H1 (cell line): ENCODE measurements around the gene CUEDC2. TPM values are rescaled to one million over a fixed set of nuclear protein-coding genes. Genes with fewer than 3 reads are reported as not detected.

Experiments
- CTCF ChIA-PET: fragments of 300-600 bp; sonication (Branson Sonifier 250); formaldehyde crosslinking; loops from one replicate; lab custom pipeline; 2021; ENCODE audit not compliant: partially characterized antibody; lab: Charles Lee
- POLR2A ChIA-PET: fragments of 300-600 bp; sonication (Branson Sonifier 250); formaldehyde crosslinking; loops from one replicate; lab custom pipeline; 2021; ENCODE audit warnings: inconsistent platforms; ENCODE audit not compliant: partially characterized antibody; lab: Charles Lee
- DNase-seq, 2 experiments: peaks; one replicate each; pipeline versions ENCODE4 v3.0.0 to v3.0.0-alpha.2; 2010 to 2022; ENCODE audit warnings: low spot score in 2 of 2, low read depth in 1 of 2, mixed read lengths in 1 of 2
- FAIRE-seq: peaks from 2 replicates; lab custom pipeline; 2011; peaks lifted over from hg19 to GRCh38; lab: Jason Lieb, UNC
- H2AFZ ChIP-seq: 2 replicates; pipeline ENCODE4 v1.8.1; 2012; ENCODE audit warnings: low read length, inconsistent platforms
- H2AK5ac ChIP-seq: 2 replicates; pipeline ENCODE4 v1.6.1; 2013; ENCODE audit warnings: low read depth, low read length
- H2BK120ac ChIP-seq: replicated peaks from 2 replicates; pipeline ENCODE3; 2013; ENCODE audit warnings: low read depth, low read length, inconsistent platforms
- H2BK12ac ChIP-seq: 2 replicates; pipeline ENCODE4 v1.6.1; 2013; ENCODE audit warnings: low read depth, low read length
- H2BK15ac ChIP-seq: 2 replicates; pipeline ENCODE4 v1.6.1; 2013; ENCODE audit warnings: low read length
- H2BK20ac ChIP-seq: 2 replicates; pipeline ENCODE4 v1.6.1; 2013; ENCODE audit warnings: low read length
- H2BK5ac ChIP-seq: 2 replicates; pipeline ENCODE4 v1.6.1; 2013; ENCODE audit warnings: low read depth, low read length
- H3K14ac ChIP-seq: 2 replicates; pipeline ENCODE4 v1.6.1; 2013; ENCODE audit warnings: inconsistent platforms; ENCODE audit not compliant: insufficient read length
- H3K18ac ChIP-seq: 2 replicates; pipeline ENCODE4 v1.6.1; 2013; ENCODE audit warnings: low read length; ENCODE audit errors: extremely low read depth
- H3K23ac ChIP-seq: 2 replicates; pipeline ENCODE4 v1.6.1; 2013; ENCODE audit warnings: inconsistent platforms; ENCODE audit not compliant: insufficient read length
- H3K23me2 ChIP-seq: 2 replicates; pipeline ENCODE4 v1.6.1; 2013; ENCODE audit warnings: low read depth, low read length
- H3K27ac ChIP-seq: 2 replicates; pipeline ENCODE4 v1.6.1; 2011; ENCODE audit warnings: low read depth, low read length, inconsistent platforms
- H3K27me3 ChIP-seq, 4 experiments: replicated peaks in 1 of 4; 1 replicate in 1 of 4; 2 replicates in 3 of 4; pipeline versions ENCODE4 v1.6.1 to v1.8.1; 2011 to 2013; ENCODE audit warnings: low read length in 3 of 4, mild to moderate bottlenecking in 3 of 4, inconsistent platforms in 2 of 4, mixed read lengths in 2 of 4, moderate library complexity in 1 of 4; ENCODE audit not compliant: control insufficient read depth in 3 of 4, insufficient read depth in 3 of 4; ENCODE audit errors: extremely low read depth in 1 of 4
- H3K36me3 ChIP-seq, 4 experiments: 2 replicates each; pipeline versions ENCODE4 v1.6.1 to v1.8.1; 2011 to 2013; ENCODE audit warnings: mild to moderate bottlenecking in 4 of 4, low read length in 3 of 4, moderate library complexity in 2 of 4, control low read depth in 1 of 4, inconsistent platforms in 1 of 4; ENCODE audit not compliant: insufficient read depth in 4 of 4, control insufficient read depth in 2 of 4
- H3K4ac ChIP-seq: replicated peaks from 2 replicates; pipeline ENCODE3; 2013; ENCODE audit warnings: low read length, low read depth, mixed read lengths, inconsistent platforms; ENCODE audit not compliant: insufficient read length
- H3K4me1 ChIP-seq, 4 experiments: replicated peaks in 1 of 4; 1 replicate in 1 of 4; 2 replicates in 3 of 4; pipeline versions ENCODE4 v1.6.1 to v1.8.1; 2011 to 2013; ENCODE audit warnings: low read length in 3 of 4, inconsistent platforms in 2 of 4, mixed read lengths in 1 of 4; ENCODE audit not compliant: insufficient read depth in 4 of 4, control insufficient read depth in 3 of 4
- H3K4me2 ChIP-seq, 2 experiments: 2 replicates each; pipeline versions ENCODE4 v1.6.1 to v1.8.1; 2011 to 2013; ENCODE audit warnings: low read depth in 2 of 2, low read length in 2 of 2, control low read depth in 1 of 2, inconsistent platforms in 1 of 2, mild to moderate bottlenecking in 1 of 2; ENCODE audit not compliant: insufficient read depth in 1 of 2
- H3K4me3 ChIP-seq, 4 experiments: fragments of 200-600, 300-600 bp in 1 of 4; sonication (generic), shearing (Covaris generic), sonication (Bioruptor Twin) in 1 of 4; 2 replicates each; pipeline versions ENCODE4 v1.5.1 to v1.8.1; 2011 to 2016; ENCODE audit warnings: low read length in 4 of 4, low read depth in 3 of 4, control low read depth in 2 of 4, inconsistent platforms in 2 of 4, mild to moderate bottlenecking in 2 of 4, mixed read lengths in 1 of 4, moderate library complexity in 1 of 4; ENCODE audit not compliant: insufficient read depth in 2 of 4; ENCODE audit errors: extremely low read depth in 1 of 4
- H3K56ac ChIP-seq: replicated peaks from 2 replicates; pipeline ENCODE3; 2013; ENCODE audit warnings: low read depth, mild to moderate bottlenecking, mixed read lengths, low read length, inconsistent platforms; ENCODE audit not compliant: insufficient read length
- H3K79me1 ChIP-seq: 2 replicates; pipeline ENCODE4 v1.6.1; 2013; ENCODE audit warnings: low read depth, low read length, control low read depth
- H3K79me2 ChIP-seq, 2 experiments: 2 replicates each; pipeline versions ENCODE4 v1.6.1 to v1.8.1; 2012 to 2013; ENCODE audit warnings: low read length in 2 of 2, mild to moderate bottlenecking in 2 of 2, inconsistent platforms in 1 of 2; ENCODE audit not compliant: insufficient read depth in 2 of 2, control insufficient read depth in 1 of 2
- H3K9ac ChIP-seq, 4 experiments: replicated peaks in 1 of 4; 1 replicate in 1 of 4; 2 replicates in 3 of 4; pipeline versions ENCODE4 v1.6.1 to v1.8.1; 2011 to 2013; ENCODE audit warnings: low read depth in 3 of 4, low read length in 3 of 4, control low read depth in 2 of 4, mild to moderate bottlenecking in 2 of 4, moderate library complexity in 2 of 4, inconsistent platforms in 1 of 4; ENCODE audit errors: extremely low read depth in 1 of 4
- H3K9me3 ChIP-seq, 2 experiments: 2 replicates each; pipeline versions ENCODE4 v1.6.1 to v1.8.1; 2012 to 2013; ENCODE audit warnings: mild to moderate bottlenecking in 2 of 2, moderate library complexity in 2 of 2, control low read depth in 1 of 2, inconsistent platforms in 1 of 2, low read depth in 1 of 2, low read length in 1 of 2, mixed read lengths in 1 of 2; ENCODE audit not compliant: insufficient read depth in 2 of 2
- H4K20me1 ChIP-seq, 2 experiments: replicated peaks in 1 of 2; 2 replicates each; pipeline versions ENCODE3 to v1.8.1; 2011 to 2013; ENCODE audit warnings: inconsistent platforms in 2 of 2, low read length in 2 of 2, mild to moderate bottlenecking in 1 of 2; ENCODE audit not compliant: insufficient read depth in 2 of 2, control insufficient read depth in 1 of 2
- H4K5ac ChIP-seq: 2 replicates; pipeline ENCODE4 v1.6.1; 2013; ENCODE audit warnings: low read length, low read depth, mixed read lengths, inconsistent platforms; ENCODE audit not compliant: insufficient read length
- H4K8ac ChIP-seq: 2 replicates; pipeline ENCODE4 v1.8.0; 2013; ENCODE audit warnings: mild to moderate bottlenecking, moderate library complexity, low read length, inconsistent platforms; ENCODE audit not compliant: insufficient read depth; ENCODE audit errors: extremely low read depth
- H4K91ac ChIP-seq: replicated peaks from 2 replicates; pipeline ENCODE3; 2013; ENCODE audit warnings: low read length, mixed read lengths, inconsistent platforms; ENCODE audit not compliant: insufficient read length
- BACH1 ChIP-seq: IDR thresholded peaks from 2 replicates; pipeline ENCODE4 v1.6.1; 2012; ENCODE audit warnings: low read length, improper control_type of control experiment
- CHD2 ChIP-seq: IDR thresholded peaks from 2 replicates; pipeline ENCODE4 v1.6.1; 2012; ENCODE audit warnings: low read length, improper control_type of control experiment
- EGR1 ChIP-seq: IDR thresholded peaks from 2 replicates; pipeline ENCODE4 v1.6.1; 2011; ENCODE audit warnings: low read depth, low read length, borderline replicate concordance
- HDAC2 ChIP-seq, 2 experiments: fragments of 300-600 bp in 1 of 2; sonication (generic) in 1 of 2; IDR thresholded peaks; 2 replicates each; pipeline ENCODE4 v1.6.1; 2011 to 2012; ENCODE audit warnings: low read depth in 2 of 2, low read length in 2 of 2, mild to moderate bottlenecking in 2 of 2, moderate library complexity in 2 of 2, borderline replicate concordance in 1 of 2, inconsistent platforms in 1 of 2
- JUN ChIP-seq: IDR thresholded peaks from 2 replicates; pipeline ENCODE4 v1.6.1; 2011; ENCODE audit warnings: low read depth, mild to moderate bottlenecking, improper control_type of control experiment, low read length
- KDM4A ChIP-seq: IDR thresholded peaks from one replicate; pipeline ENCODE4 v1.7.1; 2012; ENCODE audit warnings: low read depth, mild to moderate bottlenecking, moderate library complexity, low read length, inconsistent platforms; ENCODE audit not compliant: severe bottlenecking
- MAFK ChIP-seq: IDR thresholded peaks from 2 replicates; pipeline ENCODE4 v1.6.1; 2012; ENCODE audit warnings: low read depth, mild to moderate bottlenecking, improper control_type of control experiment, low read length
- RNF2 ChIP-seq: fragments of 200-900, 300-1000 bp; sonication (generic); IDR thresholded peaks from 2 replicates; pipeline ENCODE4 v1.7.1; 2016; ENCODE audit warnings: borderline replicate concordance, low read depth, mild to moderate bottlenecking, antibody characterized with exemption, low read length; ENCODE audit not compliant: poor library complexity, severe bottlenecking; ENCODE audit errors: missing control alignments
- WGBS, 2 experiments: shearing (Covaris generic) in 1 of 2; methylation state at CpG; one replicate each; pipeline versions ENCODE4 v1.1.6 to v1.1.7; 2013 to 2015; ENCODE audit warnings: low lambda C conversion rate in 2 of 2, mixed read lengths in 2 of 2, inconsistent platforms in 1 of 2, low coverage in 1 of 2, missing lambda C conversion rate in 1 of 2; ENCODE audit not compliant: insufficient replicate concordance in 2 of 2, insufficient coverage in 1 of 2, insufficient read length in 1 of 2; ENCODE audit errors: extremely low coverage in 1 of 2, missing lambda C conversion rate in 1 of 2; 5-methylcytosine and 5-hydroxymethylcytosine counted together
- polyA plus RNA-seq, 7 experiments: library from polyadenylated mRNA; depleted of rRNA in 3 of 7; stranded (reverse) in 5 of 7; unstranded in 2 of 7; fragments of >200 nt in 5 of 7; fragments of 200-250 nt in 2 of 7; gene quantifications; 1 replicate in 5 of 7; 2 replicates in 1 of 7; 4 replicates in 1 of 7; pipeline versions ENCODE4 v1.2.1 to v1.2.3, GENCODE V29; 2011 to 2013; ENCODE audit warnings: missing spikeins in 2 of 7, mixed read lengths in 2 of 7
- total RNA-seq: library from RNA; stranded (reverse); fragmentation: NEBNext Ultra II Directional; extraction: Animal tissue kit (Norgen Biotek cat#: 25700); gene quantifications from 2 replicates; pipeline ENCODE4 v1.2.1, GENCODE V29; 2021
- TF ChIP-seq, protein P1 (sequence below): IDR thresholded peaks from 2 replicates; pipeline ENCODE4 v1.6.1; 2012; ENCODE audit warnings: low read length, inconsistent platforms
- TF ChIP-seq, protein P2 (sequence below): IDR thresholded peaks from 2 replicates; pipeline ENCODE4 v1.6.1; 2012; ENCODE audit warnings: inconsistent platforms

The CUEDC2 gene
- total and polyA plus RNA-seq, 2 of the 8 experiments (the other 6 are each of a cell fraction or from before 2014, with no cell fraction given) = 41.7 to 55.2 TPM

DNA sequence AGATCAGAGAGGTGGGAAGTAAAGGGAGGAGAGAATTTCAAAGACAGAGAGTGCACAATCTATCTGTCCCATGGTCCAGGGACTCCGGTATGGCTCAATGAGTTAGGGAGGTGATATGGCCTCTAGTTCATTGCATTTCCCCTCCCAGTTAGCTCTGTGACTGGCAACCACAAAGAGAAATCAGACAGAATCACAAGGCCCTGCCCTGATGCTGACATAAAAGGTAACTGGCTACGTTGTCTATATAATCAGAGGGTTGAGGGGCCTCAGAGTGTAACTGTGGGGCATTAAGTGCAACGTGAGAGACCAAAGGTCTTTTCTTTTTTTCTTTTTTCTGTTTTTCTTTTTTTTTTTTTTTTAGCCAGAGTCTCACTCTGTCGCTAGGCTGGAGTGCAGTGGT is 26.3 kb upstream of the CUEDC2 start:
- Histone ChIP-seq H3K27ac (no peak overlapping the region), H3K79me2 (no peaks in the 10 kb centered on the region), H2AFZ (no peak overlapping the region), H3K79me1 (no peaks in the 10 kb centered on the region; the same call in 1 of the 2 replicates), H2BK20ac (no peak overlapping the region), H4K20me1 (no peaks in the 10 kb centered on the region), H3K23ac (no peak overlapping the region), H3K4me3 (no peak overlapping the region), H2BK5ac (no peak overlapping the region), H3K23me2 (peaks cover 5% of the 10 kb centered on the region; the same call in 1 of the 2 replicates), H3K18ac (no peak overlapping the region; the same call in 1 of the 2 replicates), H2AK5ac (no peak overlapping the region), H2BK15ac (no peak overlapping the region), H3K4ac (no peak overlapping the region), H4K5ac (no peak overlapping the region), H4K91ac (no peak overlapping the region), H3K9ac (no peak overlapping the region), H3K56ac (no peak overlapping the region), H3K14ac (no peak overlapping the region), H3K27me3 (peaks cover 0 to 5% (median 0%) of the 10 kb centered on the region in 4 experiments; a peak in 1 of 7 replicates), H3K9me3 (no peaks in the 10 kb centered on the region), H3K4me1 (peaks cover 8 to 31% (median 19%) of the 10 kb centered on the region in 4 experiments), H4K8ac (no peak overlapping the region), H3K36me3 (peaks cover 0 to 19% (median 4%) of the 10 kb centered on the region in 4 experiments; a peak in 3 of 8 replicates), H3K4me2 (no peak overlapping the region), H2BK120ac (no peak overlapping the region), H2BK12ac (no peak overlapping the region)
- CTCF ChIA-PET = interaction anchor here (1.2 kb wide), 2 partner anchors 20 to 34 kb away, joined by 3 read pairs; no protein-coding TSS in a partner anchor
- DNase-seq (no peak), FAIRE-seq (no peak)
- POLR2A ChIA-PET = interaction anchor here (1.3 to 5.7 kb wide), 3 partner anchors 8 to 37 kb away, joined by 3 to 41 read pairs (median 5); partner anchors contain the start of gene FBXL15
- WGBS, 2 experiments = 95% methylated on average over 3 of the region's 4 CpGs; no CpG with 5 or more reads in 1 of the 2 experiments
- TF ChIP-seq RNF2 (no peak), KDM4A (no peak), CHD2 (no peak), MAFK (no peak), HDAC2 (IDR thresholded peaks at IDR 0.05; ENCODE audit: borderline replicate concordance in 1 of 2, low read depth in 2 of 2, low read length in 2 of 2) (no peak), JUN (no peak), BACH1 (no peak), EGR1 (no peak)
- TF ChIP-seq, protein P1, sequence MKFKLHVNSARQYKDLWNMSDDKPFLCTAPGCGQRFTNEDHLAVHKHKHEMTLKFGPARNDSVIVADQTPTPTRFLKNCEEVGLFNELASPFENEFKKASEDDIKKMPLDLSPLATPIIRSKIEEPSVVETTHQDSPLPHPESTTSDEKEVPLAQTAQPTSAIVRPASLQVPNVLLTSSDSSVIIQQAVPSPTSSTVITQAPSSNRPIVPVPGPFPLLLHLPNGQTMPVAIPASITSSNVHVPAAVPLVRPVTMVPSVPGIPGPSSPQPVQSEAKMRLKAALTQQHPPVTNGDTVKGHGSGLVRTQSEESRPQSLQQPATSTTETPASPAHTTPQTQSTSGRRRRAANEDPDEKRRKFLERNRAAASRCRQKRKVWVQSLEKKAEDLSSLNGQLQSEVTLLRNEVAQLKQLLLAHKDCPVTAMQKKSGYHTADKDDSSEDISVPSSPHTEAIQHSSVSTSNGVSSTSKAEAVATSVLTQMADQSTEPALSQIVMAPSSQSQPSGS = no peak
- TF ChIP-seq, protein P2, sequence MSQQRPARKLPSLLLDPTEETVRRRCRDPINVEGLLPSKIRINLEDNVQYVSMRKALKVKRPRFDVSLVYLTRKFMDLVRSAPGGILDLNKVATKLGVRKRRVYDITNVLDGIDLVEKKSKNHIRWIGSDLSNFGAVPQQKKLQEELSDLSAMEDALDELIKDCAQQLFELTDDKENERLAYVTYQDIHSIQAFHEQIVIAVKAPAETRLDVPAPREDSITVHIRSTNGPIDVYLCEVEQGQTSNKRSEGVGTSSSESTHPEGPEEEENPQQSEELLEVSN = no peak
